ENCODE data around the gene NAALADL1. TPM values are rescaled to one million over a fixed set of nuclear protein-coding genes. Genes with fewer than 3 reads are reported as not detected.

NAALADL1 gene, protein sequence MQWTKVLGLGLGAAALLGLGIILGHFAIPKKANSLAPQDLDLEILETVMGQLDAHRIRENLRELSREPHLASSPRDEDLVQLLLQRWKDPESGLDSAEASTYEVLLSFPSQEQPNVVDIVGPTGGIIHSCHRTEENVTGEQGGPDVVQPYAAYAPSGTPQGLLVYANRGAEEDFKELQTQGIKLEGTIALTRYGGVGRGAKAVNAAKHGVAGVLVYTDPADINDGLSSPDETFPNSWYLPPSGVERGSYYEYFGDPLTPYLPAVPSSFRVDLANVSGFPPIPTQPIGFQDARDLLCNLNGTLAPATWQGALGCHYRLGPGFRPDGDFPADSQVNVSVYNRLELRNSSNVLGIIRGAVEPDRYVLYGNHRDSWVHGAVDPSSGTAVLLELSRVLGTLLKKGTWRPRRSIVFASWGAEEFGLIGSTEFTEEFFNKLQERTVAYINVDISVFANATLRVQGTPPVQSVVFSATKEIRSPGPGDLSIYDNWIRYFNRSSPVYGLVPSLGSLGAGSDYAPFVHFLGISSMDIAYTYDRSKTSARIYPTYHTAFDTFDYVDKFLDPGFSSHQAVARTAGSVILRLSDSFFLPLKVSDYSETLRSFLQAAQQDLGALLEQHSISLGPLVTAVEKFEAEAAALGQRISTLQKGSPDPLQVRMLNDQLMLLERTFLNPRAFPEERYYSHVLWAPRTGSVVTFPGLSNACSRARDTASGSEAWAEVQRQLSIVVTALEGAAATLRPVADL
- 5.5 and 9.7 TPM in 2 replicates for total RNA-seq

DNA sequence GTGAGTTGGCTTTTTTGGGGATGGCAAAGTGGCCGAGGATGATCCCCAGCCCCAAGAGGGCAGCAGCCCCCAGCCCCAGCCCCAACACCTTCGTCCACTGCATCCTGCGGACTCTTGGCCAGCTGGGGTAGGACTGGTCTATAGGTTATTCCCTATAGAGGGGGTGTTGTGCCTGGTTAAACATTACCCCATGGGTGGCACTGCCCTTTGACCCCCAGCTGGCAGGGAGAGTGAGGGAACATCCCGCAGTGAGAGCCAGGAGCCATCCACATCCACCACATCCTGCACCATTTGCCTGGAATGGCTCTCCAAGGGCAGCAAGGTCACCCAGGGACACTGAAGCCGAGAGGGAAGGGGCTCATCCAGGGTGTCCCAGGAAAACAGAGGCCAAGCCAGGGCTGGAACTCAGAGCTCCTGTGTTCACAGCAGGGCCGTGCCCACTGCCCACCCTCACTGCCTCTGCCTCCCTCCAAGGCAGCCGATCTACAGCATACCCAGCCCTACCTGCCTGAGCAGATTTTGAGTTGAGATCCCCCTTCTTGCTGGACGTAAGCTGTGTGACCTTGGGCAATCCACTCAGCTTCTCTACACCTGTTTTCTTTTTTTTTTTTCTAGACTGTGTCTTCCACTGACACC, at the start of gene NAALADL1:
Gene NAALADL1 (minus strand): TSS at position 135 of the 636 bp plus-strand sequence. CDS start 32 bp downstream, at position 103.

DNA sequence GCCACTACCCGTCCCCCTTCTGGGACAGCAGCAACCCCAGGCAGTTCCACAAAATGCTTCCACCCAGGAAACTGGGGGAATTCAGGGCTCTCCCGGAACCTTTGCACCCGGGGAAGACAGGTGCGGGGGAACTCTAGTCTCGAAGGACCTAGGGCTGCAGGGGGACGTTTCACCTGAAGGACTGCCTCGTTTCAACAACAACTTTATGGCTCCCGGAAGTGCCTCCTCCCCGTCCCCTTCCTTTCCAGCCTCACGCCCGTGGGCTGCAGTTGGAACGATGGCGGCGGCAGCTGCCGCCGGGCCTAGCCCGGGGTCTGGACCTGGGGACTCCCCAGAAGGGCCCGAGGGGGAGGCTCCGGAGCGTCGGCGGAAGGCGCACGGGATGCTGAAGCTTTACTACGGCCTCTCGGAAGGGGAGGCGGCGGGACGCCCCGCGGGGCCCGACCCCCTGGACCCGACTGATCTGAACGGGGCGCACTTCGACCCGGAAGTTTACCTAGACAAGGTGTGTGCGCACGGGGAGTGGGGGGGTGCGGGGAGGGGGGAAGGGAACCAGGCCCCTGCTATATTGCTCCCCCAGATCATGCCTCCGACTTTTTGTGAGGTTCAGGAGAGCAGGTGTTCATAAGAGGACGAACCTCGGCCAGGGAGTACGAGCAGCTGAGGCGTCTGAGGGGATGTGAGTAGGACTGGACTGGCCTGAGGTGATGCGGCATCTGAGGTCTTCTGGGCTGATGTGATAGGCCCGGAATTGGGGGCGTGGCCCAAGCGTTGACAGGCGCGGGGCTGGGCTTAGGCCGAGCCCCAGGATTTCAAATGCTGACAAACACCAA, 37.8 kb upstream of the NAALADL1 start, which contains the start of gene VPS51:
Gene VPS51 (plus strand): TSS at position 241 of the 833 bp plus-strand sequence. CDS start 37 bp downstream, at position 278.

DNA sequence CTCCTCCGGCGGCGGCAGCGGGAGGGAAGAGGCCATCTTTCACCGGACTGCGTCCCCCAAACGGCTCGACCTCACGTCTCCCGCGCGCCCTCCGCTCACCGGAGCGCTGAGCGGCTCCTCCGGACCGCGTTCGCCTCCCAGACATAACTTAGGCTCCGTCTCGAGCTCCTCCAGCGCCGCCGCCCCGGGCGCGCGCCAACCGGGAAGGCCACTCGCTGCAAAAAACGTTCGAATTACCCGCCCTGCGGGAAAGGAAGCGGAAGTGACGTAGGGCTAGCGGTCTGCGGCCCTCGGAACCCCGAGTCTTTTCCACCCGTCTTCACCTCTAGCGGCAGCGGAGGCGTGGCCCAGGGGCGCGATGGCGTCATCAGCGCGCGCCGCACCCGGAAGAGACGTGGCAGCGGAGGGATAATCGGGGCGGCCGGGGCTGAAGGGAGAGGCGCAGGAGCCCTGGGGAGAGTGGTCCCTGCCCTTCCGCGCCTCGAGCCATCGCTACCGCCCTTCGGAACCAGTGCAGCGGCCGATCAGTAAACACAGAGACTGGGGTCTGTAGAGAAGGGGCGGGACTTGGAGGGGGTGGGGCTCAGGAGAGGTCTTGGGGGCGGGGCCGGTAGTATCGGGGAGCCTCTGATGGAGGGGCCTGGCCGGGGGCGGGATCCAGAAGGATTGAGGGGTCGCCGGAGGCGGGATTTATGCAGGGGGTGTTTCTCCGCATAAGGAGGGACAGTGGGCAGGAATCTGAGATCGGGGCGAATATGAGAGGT, 25.7 kb upstream of the NAALADL1 start, which contains the start of the genes CDCA5 and ZFPL1:
Gene CDCA5 (minus strand): TSS at position 207 of the 764 bp plus-strand sequence. CDS start 62 bp downstream, at position 145.
Gene ZFPL1 (plus strand): TSS at position 389 of the 764 bp plus-strand sequence. CDS start 477 bp downstream, outside the sequence.

DNA sequence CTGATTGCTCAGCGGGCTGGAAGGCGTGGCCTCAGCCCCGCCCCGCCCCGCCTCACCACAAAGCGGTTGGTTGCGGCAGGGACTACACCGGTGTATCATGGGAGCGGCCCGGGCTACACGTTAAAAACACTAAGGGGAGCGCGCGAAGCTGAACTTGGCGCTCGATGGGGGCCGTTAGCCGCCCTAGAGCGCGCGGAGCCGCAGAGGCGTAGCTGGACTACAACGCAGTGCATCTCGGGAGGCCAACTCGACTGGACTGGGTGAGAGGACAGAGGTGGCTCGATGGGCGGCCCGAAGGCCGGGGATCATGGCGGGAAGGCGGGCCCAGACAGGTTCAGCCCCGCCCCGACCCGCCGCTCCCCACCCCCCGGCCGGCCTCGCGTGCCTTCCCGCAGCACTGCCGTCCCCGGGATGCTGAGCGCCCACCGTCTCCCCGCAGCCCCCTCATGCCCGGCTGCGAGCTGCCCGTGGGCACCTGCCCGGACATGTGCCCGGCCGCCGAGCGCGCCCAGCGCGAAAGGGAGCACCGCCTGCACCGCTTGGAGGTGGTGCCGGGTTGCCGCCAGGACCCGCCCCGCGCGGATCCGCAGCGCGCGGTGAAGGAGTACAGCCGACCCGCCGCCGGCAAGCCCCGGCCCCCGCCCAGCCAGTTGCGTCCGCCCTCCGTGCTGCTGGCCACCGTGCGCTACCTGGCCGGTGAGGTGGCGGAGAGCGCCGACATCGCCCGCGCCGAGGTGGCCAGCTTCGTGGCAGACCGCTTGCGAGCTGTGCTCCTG, 17.3 kb downstream of the NAALADL1 start, which contains the start of gene SAC3D1:
Gene SAC3D1 (plus strand): TSS at position 364 of the 776 bp plus-strand sequence. CDS start 83 bp downstream, at position 447.

DNA sequence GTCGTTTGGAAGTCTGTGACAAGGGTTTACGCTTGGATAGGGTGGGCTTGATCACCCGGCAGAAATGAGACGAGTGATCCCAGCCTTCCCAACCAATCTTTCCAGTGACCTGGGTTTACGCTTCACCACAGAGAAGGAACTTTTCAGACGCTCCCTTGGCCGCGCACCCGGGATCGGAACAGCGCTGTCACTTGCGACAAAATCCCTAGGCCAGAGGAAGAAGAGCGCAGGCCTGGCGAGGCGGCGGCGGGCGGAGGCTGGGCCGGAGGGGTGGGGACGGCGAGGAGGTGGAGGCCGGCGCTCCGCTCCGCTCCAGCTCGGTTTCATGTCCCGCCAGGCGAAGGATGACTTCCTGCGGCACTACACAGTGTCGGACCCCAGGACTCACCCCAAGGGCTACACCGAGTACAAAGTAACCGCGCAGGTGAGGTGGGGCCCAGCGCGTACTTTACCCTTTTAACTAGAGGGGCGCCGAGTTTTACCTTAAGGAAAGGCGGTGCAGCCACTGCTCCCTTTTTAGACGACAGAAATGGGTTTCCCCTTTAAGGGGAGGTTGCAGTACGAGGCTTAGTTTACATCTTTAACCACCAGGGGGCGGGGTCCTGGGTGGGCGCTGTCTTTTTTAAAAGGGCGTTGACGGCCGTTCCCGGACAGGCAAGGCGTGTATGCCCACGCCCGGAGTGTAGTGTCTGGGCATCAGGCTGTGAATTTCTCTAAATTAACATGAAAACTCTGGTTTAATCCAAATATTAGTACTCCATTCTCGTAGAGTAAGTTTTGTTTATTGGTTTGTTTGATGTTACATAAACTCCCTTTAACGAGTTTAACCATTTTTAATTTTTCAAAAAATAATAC, 30.9 kb downstream of the NAALADL1 start, which contains the start of gene SNX15:
Gene SNX15 (plus strand): TSS at position 227 of the 855 bp plus-strand sequence. CDS start 99 bp downstream, at position 326.

DNA sequence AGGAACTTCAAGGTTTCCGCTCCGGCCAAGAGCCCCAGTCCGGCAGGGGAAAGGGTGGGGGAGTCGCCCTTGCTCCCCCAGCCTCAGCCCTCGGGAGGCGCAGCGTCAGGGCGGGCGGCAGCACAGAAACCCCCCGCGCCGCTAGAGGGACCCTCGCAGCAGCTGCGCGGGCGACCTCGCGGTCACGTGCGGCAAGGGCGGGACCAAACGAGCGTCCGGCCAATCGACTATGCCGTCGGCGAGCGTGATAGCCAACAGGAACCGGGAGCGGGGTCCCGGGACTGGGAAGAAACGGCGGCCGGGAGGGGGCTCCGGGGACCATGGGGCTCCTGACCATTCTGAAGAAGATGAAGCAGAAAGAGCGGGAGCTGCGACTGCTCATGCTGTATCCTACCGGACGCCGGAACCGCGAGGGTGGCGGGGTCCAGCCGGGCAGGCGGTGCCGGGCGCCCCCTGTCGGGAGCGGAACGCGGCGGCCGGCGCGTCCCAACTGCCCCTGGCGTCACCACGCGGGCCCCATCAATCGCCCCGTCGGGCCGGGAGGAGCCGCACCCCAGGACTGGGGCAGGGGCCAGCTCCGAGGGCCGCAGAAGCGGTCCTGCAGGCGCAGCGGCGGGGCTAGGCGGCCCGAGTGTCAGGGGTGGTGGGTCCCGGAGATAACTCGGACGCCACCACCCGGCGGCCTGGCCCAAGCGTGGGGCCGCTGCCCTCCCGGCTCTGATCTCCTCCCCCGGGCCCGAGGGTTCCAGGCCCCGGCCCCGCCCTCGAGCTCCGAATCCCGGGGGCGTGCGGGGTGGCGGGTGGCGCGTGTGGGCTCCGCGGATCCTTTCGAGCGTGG, 44.2 kb downstream of the NAALADL1 start, which contains the start of gene ARL2:
Gene ARL2 (plus strand): TSS at position 273 of the 838 bp plus-strand sequence. CDS start 48 bp downstream, at position 321.

DNA sequence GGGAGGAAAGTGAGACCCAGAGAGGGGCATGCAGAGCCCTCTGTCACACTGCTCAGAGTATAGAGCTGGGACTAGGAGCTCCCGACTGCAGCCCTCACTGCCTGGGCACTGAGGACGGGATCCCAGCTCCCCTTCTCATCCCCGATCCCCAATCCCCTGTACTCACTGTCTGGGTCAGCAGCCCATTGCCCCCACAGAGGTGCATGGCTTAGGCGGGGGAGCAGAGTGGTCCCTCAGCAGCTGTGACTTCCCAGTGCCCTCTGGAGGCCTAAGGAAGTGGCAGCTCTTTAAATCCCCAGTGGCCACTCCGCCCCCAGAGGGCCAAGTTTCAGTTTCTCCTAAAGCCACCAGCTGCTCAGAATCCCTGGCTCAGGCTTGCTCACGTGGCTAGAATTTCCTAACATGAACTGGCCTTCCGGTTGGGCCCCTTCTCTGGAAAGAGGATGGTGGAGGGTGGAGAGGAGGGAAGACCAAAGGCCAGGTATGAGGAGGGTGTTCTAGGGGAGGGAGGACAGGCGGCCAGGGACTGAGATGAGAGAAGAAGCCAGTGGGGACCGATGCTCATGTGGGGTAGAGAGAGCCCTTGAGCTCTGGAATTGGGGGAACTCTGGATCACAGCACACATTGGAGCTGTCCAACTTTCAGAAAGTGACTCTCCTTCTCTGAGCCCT, 61.5 kb downstream of the NAALADL1 start, which contains the start of gene BATF2:
Gene BATF2 (minus strand): TSS at position 262 of the 671 bp plus-strand sequence. CDS start 57 bp downstream, at position 205.

Other genes with a start within 250 kb of the NAALADL1 start
- gene MEN1, start 248.0 kb downstream of the NAALADL1 start, total RNA-seq, result 13.0 and 13.1 TPM in 2 replicates
- gene CDC42BPG, start 213.9 kb downstream of the NAALADL1 start, total RNA-seq, result 0.15 and 0.32 TPM in 2 replicates
- gene EHD1, start 179.9 kb downstream of the NAALADL1 start, total RNA-seq, result 62.9 and 73.1 TPM in 2 replicates
- gene ATG2A, start 141.3 kb downstream of the NAALADL1 start, total RNA-seq, result 7.5 and 11.7 TPM in 2 replicates
- 7.8 and 7.9 TPM in 2 replicates for gene PPP2R5B, start 133.9 kb downstream of the NAALADL1 start, total RNA-seq
- not detected in 2 replicates for gene GPHA2, start 122.7 kb downstream of the NAALADL1 start, total RNA-seq
- not detected in 2 replicates for gene MAJIN, start 86.4 kb downstream of the NAALADL1 start, total RNA-seq
- 0.65 and 12.3 TPM in 2 replicates for gene BATF2, start 61.6 kb downstream of the NAALADL1 start, total RNA-seq
- gene ARL2, start 44.4 kb downstream of the NAALADL1 start, total RNA-seq, result 113 and 137 TPM in 2 replicates
- gene SNX15, start 31.1 kb downstream of the NAALADL1 start, total RNA-seq, result 8.1 and 8.5 TPM in 2 replicates
- 9.4 and 13.7 TPM in 2 replicates for gene SAC3D1, start 17.3 kb downstream of the NAALADL1 start, total RNA-seq
- 7.1 and 11.4 TPM in 2 replicates for gene CDCA5, start 25.5 kb upstream of the NAALADL1 start, total RNA-seq
- gene ZFPL1, start 25.7 kb upstream of the NAALADL1 start, total RNA-seq, result 33.5 and 34.7 TPM in 2 replicates
- 182 and 195 TPM in 2 replicates for gene VPS51, start 37.7 kb upstream of the NAALADL1 start, total RNA-seq
- 15.6 and 24.9 TPM in 2 replicates for gene TM7SF2, start 53.3 kb upstream of the NAALADL1 start, total RNA-seq
- gene ZNHIT2, start 59.1 kb upstream of the NAALADL1 start, total RNA-seq, result 9.0 and 10.1 TPM in 2 replicates
- 318 and 429 TPM in 2 replicates for gene FAU, start 63.6 kb upstream of the NAALADL1 start, total RNA-seq
- gene MRPL49, start 63.8 kb upstream of the NAALADL1 start, total RNA-seq, result 27.6 and 32.4 TPM in 2 replicates
- 10.7 and 12.0 TPM in 2 replicates for gene SYVN1, start 76.0 kb upstream of the NAALADL1 start, total RNA-seq
- gene SPDYC, start 111.7 kb upstream of the NAALADL1 start, total RNA-seq, result not detected in 2 replicates
- gene CAPN1, start 123.4 kb upstream of the NAALADL1 start, total RNA-seq, result 63.3 and 157 TPM in 2 replicates
- 7.6 and 7.8 TPM in 2 replicates for gene POLA2, start 203.4 kb upstream of the NAALADL1 start, total RNA-seq